ENCODE results near the gene NKAIN4. TPM values are rescaled to one million over a fixed set of nuclear protein-coding genes. Genes with fewer than 3 reads are reported as not detected.

Gene NKAIN4
- total RNA-seq, 2 experiments from 2014 or later, result not detected

GRCh38 chr20:63240004-63240403 is 14.3 kb downstream of the NKAIN4 start:
- TF ChIP-seq CTCF (IDR thresholded peaks at IDR 0.05), result no peak
- Mint-ChIP-seq H3K27me3 (no peaks in the 10 kb centered on the region), H3K4me3 (no peak overlapping the region), H3K4me1 (ENCODE audit: low read depth) (peaks cover 5% of the 10 kb centered on the region), H3K9me3 (no peaks in the 10 kb centered on the region), H3K36me3 (ENCODE audit: low read depth) (no peaks in the 10 kb centered on the region), H3K27ac (no peak overlapping the region)
- ChIA-PET CTCF (interaction anchor here (1.4 to 1.7 kb wide), 2 partner anchors 16 to 57 kb away, joined by 3 to 6 read pairs; no protein-coding TSS in a partner anchor), POLR2A (no interaction called here)
- DNase-seq (no peak), ATAC-seq (no peak)
- intact Hi-C loops (cut with micrococcal nuclease), result no loop called here

DNA sequence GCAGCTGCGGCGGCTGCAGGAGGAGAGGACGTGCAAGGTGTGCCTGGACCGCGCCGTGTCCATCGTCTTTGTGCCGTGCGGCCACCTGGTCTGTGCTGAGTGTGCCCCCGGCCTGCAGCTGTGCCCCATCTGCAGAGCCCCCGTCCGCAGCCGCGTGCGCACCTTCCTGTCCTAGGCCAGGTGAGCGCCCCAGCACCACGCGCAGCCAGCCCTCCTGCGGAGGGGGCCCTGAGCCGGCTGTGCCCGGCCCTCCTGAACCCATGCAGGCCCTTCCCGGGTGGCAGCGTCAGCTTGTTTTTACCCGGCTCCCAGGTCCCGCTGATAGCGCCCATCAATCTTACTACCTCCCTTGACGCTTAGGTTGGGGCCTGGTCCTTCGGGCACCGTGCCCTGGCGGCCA is 14.8 kb downstream of the NKAIN4 start:
- ChIA-PET CTCF (interaction anchor here (1.7 to 7.8 kb wide), 2 partner anchors 15 to 16 kb away, joined by 6 to 95 read pairs; no protein-coding TSS in a partner anchor), POLR2A (no interaction called here)
- DNase-seq (no peak), ATAC-seq (no peak)
- Mint-ChIP-seq H3K36me3 (ENCODE audit: low read depth) (no peaks in the 10 kb centered on the region), H3K27me3 (no peaks in the 10 kb centered on the region), H3K27ac (no peak overlapping the region), H3K9me3 (no peaks in the 10 kb centered on the region), H3K4me1 (ENCODE audit: low read depth) (peaks cover 8% of the 10 kb centered on the region), H3K4me3 (no peak overlapping the region)
- intact Hi-C loops (cut with micrococcal nuclease), result no loop called here
- no peak for TF ChIP-seq CTCF (IDR thresholded peaks at IDR 0.05)

DNA sequence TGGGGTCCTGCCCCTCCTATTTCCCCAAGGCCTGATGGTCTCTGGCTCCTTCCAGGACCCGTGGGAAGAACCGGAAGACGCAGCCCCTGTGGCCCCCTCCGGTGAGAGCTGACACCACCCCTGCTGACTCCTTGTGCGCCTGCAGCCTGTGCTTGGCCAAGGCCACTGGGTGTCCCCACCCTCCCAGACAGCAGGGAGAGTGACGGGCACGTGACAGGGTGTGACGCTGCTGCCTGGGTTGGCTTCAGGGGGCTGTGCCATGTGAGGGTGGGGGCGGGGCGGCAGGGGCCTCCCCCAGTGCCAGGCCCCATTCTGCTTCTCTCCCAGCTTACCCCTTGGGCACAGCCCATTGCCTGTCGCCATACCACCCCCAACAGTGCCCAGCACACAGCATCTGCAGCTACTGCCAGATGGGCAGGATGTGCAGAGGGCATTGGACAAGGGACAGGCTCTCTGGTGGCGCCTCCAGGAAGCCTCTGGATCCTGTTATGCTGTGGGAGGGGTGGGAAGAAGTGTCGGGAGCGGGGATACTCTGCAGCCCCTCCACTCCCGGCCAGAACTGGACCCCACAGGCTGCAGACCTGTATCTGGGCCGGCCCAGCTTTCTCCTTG is 15.6 kb downstream of the NKAIN4 start:
- DNase-seq (peak; percentile 46), ATAC-seq (peak; percentile 42)
- H3K27me3 Mint-ChIP-seq, result no peaks in the 10 kb centered on the region
- no peak for TF ChIP-seq CTCF (IDR thresholded peaks at IDR 0.05)
- no peak overlapping the region for H3K4me3 Mint-ChIP-seq
- peaks cover 8% of the 10 kb centered on the region for H3K4me1 Mint-ChIP-seq (ENCODE audit: low read depth)
- no peaks in the 10 kb centered on the region for H3K9me3 Mint-ChIP-seq
- ChIA-PET CTCF (interaction anchor here (0.8 to 7.8 kb wide), 2 partner anchors 14 to 54 kb away, joined by 3 to 95 read pairs; no protein-coding TSS in a partner anchor), POLR2A (interaction anchor here (1.6 kb wide), 1 partner anchor 52 kb away, joined by 4 read pairs; no protein-coding TSS in a partner anchor)
- no peak overlapping the region for H3K27ac Mint-ChIP-seq
- intact Hi-C loops (cut with micrococcal nuclease), result no loop called here
- no peaks in the 10 kb centered on the region for H3K36me3 Mint-ChIP-seq (ENCODE audit: low read depth)

DNA sequence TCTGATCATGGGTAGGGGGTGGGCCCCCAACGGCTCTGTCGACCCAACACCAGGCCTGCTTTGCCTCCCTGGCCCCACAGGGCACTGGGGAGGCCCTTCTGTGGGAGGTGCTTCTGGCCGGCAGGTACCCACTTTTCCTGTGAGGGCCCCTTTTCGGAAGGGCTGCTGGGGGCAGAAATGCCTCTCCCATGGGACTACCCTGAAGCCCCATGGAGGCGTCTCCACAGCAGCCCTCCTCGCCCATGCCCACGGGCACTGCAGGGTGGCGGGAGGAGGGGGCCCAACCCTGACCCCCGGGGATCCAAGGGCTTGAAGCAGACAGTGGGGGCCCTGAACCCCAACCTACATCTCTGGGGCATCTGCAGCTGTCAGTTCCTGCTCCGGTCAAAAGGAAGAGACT is 16.2 kb downstream of the NKAIN4 start:
- ATAC-seq (no peak), DNase-seq (no peak)
- Mint-ChIP-seq H3K27ac (no peak overlapping the region), H3K4me3 (no peak overlapping the region), H3K27me3 (no peaks in the 10 kb centered on the region), H3K9me3 (no peaks in the 10 kb centered on the region), H3K36me3 (ENCODE audit: low read depth) (no peaks in the 10 kb centered on the region), H3K4me1 (ENCODE audit: low read depth) (peaks cover 8% of the 10 kb centered on the region)
- TF ChIP-seq CTCF (IDR thresholded peaks at IDR 0.05), result no peak
- intact Hi-C loops (cut with micrococcal nuclease), result no loop called here
- ChIA-PET POLR2A (interaction anchor here (1.6 kb wide), 1 partner anchor 53 kb away, joined by 4 read pairs; no protein-coding TSS in a partner anchor), CTCF (interaction anchor here (0.8 to 7.8 kb wide), 2 partner anchors 14 to 54 kb away, joined by 3 to 95 read pairs; no protein-coding TSS in a partner anchor)

DNA sequence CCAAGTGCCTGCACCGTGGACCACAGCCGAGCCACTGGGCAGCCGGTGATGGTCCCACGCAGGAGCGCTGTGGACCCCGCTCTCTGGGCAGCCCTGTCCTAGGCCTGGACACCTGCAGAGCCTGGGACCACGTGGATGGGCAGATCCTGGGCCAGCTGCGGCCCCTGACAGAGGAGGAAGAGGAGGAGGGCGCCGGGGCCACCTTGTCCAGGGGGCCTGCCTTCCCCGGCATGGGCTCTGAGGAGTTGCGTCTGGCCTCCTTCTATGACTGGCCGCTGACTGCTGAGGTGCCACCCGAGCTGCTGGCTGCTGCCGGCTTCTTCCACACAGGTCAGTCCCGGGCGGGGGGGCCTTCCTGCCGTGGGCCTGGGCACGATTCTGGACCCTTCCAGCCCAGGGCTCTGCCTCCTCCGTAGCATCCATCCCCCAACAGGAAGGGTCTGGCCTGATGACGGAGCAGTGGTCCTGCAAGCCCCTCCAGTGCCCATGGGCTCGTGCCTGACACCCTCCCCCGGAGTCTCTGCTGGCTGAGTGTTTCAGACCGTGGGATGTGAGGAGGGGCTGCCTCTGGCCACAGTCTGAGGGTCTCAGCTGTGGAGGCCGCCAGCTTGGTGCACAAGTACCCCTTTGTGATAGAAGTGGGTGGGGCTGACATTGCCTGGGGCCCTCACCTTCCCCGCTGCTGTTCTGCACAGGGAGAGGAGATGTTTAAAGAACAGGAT is 18.0 kb downstream of the NKAIN4 start:
- Mint-ChIP-seq H3K27ac (no peak overlapping the region), H3K4me1 (ENCODE audit: low read depth) (peaks cover 8% of the 10 kb centered on the region), H3K9me3 (no peaks in the 10 kb centered on the region), H3K36me3 (ENCODE audit: low read depth) (no peaks in the 10 kb centered on the region), H3K27me3 (peaks cover 8% of the 10 kb centered on the region), H3K4me3 (peak overlapping the region; percentile 5)
- POLR2A ChIA-PET, result interaction anchor here (0.8 to 1.0 kb wide), 2 partner anchors 16 to 171 kb away, joined by 3 read pairs; no protein-coding TSS in a partner anchor
- ATAC-seq (no peak), DNase-seq (no peak)
- intact Hi-C loops (cut with micrococcal nuclease), result no loop called here
- TF ChIP-seq CTCF (IDR thresholded peaks at IDR 0.05), result no peak
- CTCF ChIA-PET, result interaction anchor here (0.6 to 7.8 kb wide), 6 partner anchors 12 to 160 kb away, joined by 3 to 95 read pairs (median 8); no protein-coding TSS in a partner anchor
